Sigmoid colon (tissue), 4 donors: Measurements from ENCODE around the gene TPP2.

Source experiments
- EP300 ChIP-seq, 4 donors: sonication (generic); formaldehyde crosslinking; IDR thresholded peaks; one replicate each; pipeline ENCODE4 v1.6.1; 2017; ENCODE audit warnings: antibody characterized with exemption in 4 of 4
- POLR2AphosphoS5 ChIP-seq, 4 donors: sonication (generic); formaldehyde crosslinking; IDR thresholded peaks; one replicate each; pipeline ENCODE4 v1.6.1; 2017; ENCODE audit warnings: antibody characterized with exemption in 4 of 4
- TF ChIP-seq, protein P1 (sequence below), 4 experiments: fragments of 450-650 bp in 3 of 4; fragments of 200-600 bp in 1 of 4; IDR thresholded peaks; one replicate each; pipeline ENCODE4 v1.5.1; 2016 to 2019; ENCODE audit warnings: antibody characterized with exemption in 4 of 4, mild to moderate bottlenecking in 3 of 4, moderate library complexity in 2 of 4

DNA sequence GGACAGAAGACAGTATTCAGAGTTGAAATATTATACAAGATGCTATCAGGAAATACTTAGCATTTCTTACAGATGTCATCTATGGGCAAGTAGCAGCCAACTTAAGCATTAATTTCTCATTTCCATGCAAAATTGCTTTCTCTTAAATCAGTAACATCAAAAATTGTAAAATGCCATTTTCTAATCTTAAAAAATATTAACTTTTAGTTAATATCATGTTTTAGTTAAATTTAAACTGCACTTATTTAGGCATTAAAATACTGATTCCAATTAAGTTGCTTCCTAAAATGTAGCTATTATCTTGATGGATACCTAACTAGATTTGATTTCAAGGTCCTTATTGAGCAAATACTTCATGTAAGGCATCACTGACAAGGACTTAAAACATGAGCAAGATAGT is 70.2 kb downstream of the TPP2 start:
- TF ChIP-seq POLR2AphosphoS5 (IDR thresholded peaks at IDR 0.05), result no peak
- TF ChIP-seq, protein P1, sequence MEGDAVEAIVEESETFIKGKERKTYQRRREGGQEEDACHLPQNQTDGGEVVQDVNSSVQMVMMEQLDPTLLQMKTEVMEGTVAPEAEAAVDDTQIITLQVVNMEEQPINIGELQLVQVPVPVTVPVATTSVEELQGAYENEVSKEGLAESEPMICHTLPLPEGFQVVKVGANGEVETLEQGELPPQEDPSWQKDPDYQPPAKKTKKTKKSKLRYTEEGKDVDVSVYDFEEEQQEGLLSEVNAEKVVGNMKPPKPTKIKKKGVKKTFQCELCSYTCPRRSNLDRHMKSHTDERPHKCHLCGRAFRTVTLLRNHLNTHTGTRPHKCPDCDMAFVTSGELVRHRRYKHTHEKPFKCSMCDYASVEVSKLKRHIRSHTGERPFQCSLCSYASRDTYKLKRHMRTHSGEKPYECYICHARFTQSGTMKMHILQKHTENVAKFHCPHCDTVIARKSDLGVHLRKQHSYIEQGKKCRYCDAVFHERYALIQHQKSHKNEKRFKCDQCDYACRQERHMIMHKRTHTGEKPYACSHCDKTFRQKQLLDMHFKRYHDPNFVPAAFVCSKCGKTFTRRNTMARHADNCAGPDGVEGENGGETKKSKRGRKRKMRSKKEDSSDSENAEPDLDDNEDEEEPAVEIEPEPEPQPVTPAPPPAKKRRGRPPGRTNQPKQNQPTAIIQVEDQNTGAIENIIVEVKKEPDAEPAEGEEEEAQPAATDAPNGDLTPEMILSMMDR (IDR thresholded peaks at IDR 0.05), result no peak
- TF ChIP-seq EP300 (IDR thresholded peaks at IDR 0.05), result no peak
